Activated T-helper 2 cell treated with anti-CD3 and anti-CD28 coated beads, Interferon-gamma antibody, Interleukin-2, Interleukin-4, amounts not matched to agents 10 μg/mL and 5 μg/mL and 100 μg/mL, durations not matched to agents 14 hours and 24 hours and 36 hours (primary cell): Measurements from ENCODE around the gene ALK. TPM values are rescaled to one million over a fixed set of nuclear protein-coding genes. Genes with fewer than 3 reads are reported as not detected.

Experiments
- DNase-seq: peaks from one replicate; pipeline ENCODE4 v3.0.0; 2021; ENCODE audit warnings: low spot score
- H3K27ac Mint-ChIP-seq: one replicate; pipeline ENCODE4 v1.8.0; 2021; ENCODE audit warnings: mixed read lengths
- H3K27me3 Mint-ChIP-seq: one replicate; pipeline ENCODE4 v1.8.0; 2021; ENCODE audit warnings: low read depth, mixed read lengths
- H3K36me3 Mint-ChIP-seq: one replicate; pipeline ENCODE4 v1.8.0; 2021; ENCODE audit warnings: low read depth, mixed read lengths
- H3K4me1 Mint-ChIP-seq: one replicate; pipeline ENCODE4 v1.8.0; 2021; ENCODE audit warnings: low read depth, mixed read lengths
- H3K4me3 Mint-ChIP-seq: one replicate; pipeline ENCODE4 v1.8.0; 2021; ENCODE audit warnings: low read depth, mild to moderate bottlenecking, moderate library complexity, mixed read lengths
- H3K9me3 Mint-ChIP-seq: one replicate; pipeline ENCODE4 v1.8.0; 2021; ENCODE audit warnings: mixed read lengths
- intact Hi-C: fragments of 100-400 bp; cut with micrococcal nuclease; formaldehyde crosslinking; loops from one replicate; pipeline ENCODE4 v1.15.1; 2023
- total RNA-seq: library from RNA; stranded (reverse); gene quantifications from 2 replicates; pipeline ENCODE4 v1.2.3, GENCODE V29; 2022

The ALK gene
- total RNA-seq, 1 donor from 2014 or later: not detected

DNA sequence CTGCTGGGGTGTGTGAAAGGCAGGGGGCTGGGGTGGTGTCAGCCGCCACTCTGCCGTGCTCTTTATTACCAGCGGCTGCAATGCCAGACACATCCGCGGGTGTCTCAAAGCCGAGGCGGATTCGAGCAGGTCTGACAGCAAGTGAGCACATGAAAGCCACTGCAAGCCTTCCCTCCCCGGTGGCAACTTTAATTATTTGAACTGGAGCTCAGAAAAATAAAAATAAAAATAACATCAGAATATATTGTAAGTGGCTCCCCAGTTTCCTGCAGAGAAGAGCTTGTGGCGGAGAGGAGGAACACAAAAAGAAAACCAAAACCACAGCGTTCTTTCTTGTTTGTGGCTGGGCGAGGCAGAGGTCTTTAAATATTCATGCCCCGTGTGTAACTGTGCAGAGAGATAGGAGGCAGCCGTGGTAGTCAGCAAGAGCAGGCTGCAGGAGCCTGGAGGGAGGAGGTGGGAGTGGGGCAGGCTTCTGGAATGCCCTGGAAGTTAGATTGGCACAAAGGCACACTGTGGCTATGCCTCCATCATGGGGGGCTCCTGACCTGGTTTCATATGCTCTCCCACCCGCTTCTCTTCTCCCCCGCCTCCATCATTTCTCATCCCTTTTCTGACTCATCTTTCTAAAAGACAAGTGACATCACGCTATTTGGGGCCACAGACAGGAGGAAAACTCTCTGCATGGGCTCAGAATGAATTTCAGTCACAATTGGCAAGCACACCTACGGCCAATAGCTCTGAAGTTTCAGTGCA is 606.4 kb downstream of the ALK start:
- Mint-ChIP-seq H3K9me3 (no peaks in the 10 kb centered on the region), H3K27ac (peak overlapping the region; percentile 76)
- intact Hi-C loops: loop anchor here (2.0 to 10.0 kb wide), 2 partner anchors 198 to 530 kb away; no protein-coding TSS in a partner anchor

DNA sequence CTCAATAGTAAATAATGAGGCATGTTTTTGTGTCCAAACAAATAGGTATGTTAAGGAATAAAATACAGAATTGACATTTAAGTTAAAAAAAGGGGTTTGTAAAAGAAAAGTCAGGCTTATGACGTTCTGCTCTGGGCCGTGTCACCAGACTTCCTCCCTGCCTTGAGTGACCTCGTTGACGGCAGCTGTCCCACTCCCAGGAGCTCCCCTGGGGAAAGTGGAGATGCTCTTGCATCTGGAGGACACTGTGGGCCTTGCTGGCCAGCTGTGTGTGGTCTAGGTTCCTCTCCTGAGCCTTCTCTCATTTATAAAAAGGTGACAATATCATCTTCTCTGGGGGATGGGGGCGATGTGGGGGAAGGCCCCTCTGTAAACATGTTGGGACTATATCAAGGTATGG is 609.9 kb downstream of the ALK start:
- no peaks in the 10 kb centered on the region for H3K36me3 Mint-ChIP-seq
- no peak for DNase-seq
- H3K9me3 Mint-ChIP-seq: no peaks in the 10 kb centered on the region
- peaks cover 27% of the 10 kb centered on the region for H3K27me3 Mint-ChIP-seq
- peaks cover 31% of the 10 kb centered on the region for H3K4me1 Mint-ChIP-seq
- intact Hi-C loops: loop anchor here (10.0 kb wide), 1 partner anchor 533 kb away; no protein-coding TSS in a partner anchor
- no peak overlapping the region for H3K27ac Mint-ChIP-seq
- H3K4me3 Mint-ChIP-seq: no peak overlapping the region

More for the DNA sequence above, 606.4 kb downstream of the ALK start:
- peak; percentile 59 for DNase-seq
- Mint-ChIP-seq H3K4me1 (peaks cover 45% of the 10 kb centered on the region), H3K27me3 (peaks cover 1% of the 10 kb centered on the region), H3K4me3 (peak overlapping the region; percentile 63), H3K36me3 (no peaks in the 10 kb centered on the region)

DNA sequence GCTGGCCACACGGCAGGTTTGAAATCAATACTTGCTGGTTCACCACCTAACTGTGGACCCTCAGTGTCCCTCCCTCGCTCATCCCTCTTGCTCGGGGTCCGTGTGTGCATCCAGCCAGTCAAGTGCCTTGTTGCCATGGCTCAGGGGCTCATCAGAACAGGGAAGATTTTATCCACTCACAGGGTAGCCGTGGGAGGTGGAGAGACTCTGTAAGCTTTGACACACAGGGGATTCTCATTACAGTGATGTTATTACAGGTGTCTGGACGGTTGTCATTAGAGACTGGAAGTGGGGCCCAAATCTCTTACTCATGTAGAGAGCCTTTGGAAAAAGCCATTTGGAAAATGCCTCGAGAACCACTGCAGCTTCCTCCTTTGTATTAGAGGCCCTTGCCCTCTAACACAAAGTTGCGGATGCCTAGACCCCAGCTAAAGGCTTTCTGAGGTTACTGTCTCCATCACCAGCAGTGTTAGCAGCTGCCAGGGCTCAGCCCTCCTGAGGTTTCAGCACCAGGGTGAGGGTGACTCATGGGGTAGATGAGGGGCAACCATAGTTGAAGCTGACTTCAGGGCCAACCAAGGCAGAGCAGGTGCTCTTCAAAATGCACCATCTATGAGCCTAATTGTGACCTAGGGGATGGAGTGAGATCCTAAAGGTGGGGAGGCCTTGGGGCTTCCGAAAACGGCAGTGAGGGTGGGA is 610.6 kb downstream of the ALK start:
- DNase-seq: no peak
- H3K4me1 Mint-ChIP-seq: peaks cover 30% of the 10 kb centered on the region
- no peaks in the 10 kb centered on the region for H3K36me3 Mint-ChIP-seq
- peaks cover 32% of the 10 kb centered on the region for H3K27me3 Mint-ChIP-seq
- intact Hi-C loops: loop anchor here (10.0 kb wide), 1 partner anchor 534 kb away; no protein-coding TSS in a partner anchor
- no peak overlapping the region for H3K4me3 Mint-ChIP-seq
- H3K9me3 Mint-ChIP-seq: no peaks in the 10 kb centered on the region
- H3K27ac Mint-ChIP-seq: no peak overlapping the region

DNA sequence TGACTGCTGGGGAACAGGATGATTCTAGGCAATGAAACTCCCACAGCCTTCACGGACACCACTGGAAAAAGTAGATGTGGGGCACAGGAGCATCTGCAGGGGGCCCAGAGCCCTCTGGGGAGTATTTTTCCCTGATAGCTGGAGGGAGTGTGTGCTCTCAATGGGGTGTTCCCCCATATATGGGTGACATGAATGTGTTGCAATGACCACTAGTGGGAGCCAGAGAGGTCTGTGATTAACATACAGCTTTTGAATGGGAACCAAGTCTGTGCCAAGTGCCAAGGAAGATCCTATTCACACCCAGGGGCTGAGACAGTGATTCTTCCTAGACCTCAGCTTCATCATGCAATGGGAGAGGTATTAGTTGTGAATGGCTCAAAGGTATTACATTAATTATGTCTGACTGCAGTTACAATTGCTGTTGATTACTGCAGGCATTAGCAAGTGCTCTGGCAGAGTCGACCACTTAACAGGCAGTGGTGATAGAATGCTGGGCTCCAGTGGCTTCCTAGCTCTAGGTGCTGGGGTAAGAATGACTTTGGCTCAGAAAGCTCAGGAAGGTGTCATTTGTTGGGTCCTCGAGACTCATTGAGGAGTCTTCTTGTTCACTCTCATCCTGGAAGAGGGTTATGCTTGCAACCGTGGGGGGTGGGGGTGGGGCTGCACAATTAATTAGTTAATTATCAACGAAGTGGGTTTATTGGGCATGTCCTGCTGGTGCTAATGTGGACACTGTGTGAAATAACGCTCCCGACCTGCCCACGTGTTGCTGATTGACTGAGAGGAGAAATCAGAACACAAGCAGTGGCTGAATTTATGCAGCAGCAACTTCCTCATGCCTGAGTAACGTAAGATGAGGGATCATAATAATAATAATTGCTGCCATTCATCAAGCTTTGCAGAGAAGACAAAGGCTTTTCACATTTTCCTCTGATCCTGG is 612.0 kb downstream of the ALK start:
- Mint-ChIP-seq H3K9me3 (no peaks in the 10 kb centered on the region), H3K36me3 (no peaks in the 10 kb centered on the region), H3K4me1 (peaks cover 19% of the 10 kb centered on the region), H3K27ac (no peak overlapping the region), H3K4me3 (no peak overlapping the region), H3K27me3 (peaks cover 36% of the 10 kb centered on the region)
- intact Hi-C loops: loop anchor here (10.0 kb wide), 1 partner anchor 535 kb away; no protein-coding TSS in a partner anchor
- peak; percentile 31 for DNase-seq

DNA sequence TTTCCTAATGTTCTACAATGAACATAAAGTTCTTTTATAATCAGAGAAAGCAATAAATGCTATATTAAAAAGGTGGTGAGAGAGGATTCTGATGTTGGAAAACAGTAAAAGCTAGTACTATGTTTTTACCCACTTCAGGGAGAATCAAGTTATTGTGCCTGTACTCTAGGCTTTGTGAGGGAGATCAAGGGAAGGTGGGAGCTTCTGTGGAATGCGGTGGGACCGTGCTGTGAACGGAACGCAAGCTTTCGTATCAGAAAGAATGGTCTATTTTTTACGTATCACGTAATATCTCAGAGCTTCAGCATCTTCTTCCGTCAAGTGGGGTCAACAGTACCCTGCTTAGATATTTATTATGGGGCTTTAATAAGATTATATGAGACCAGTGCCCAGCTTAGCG is 613.0 kb downstream of the ALK start:
- peaks cover 36% of the 10 kb centered on the region for H3K27me3 Mint-ChIP-seq
- intact Hi-C loops: no loop called here
- no peaks in the 10 kb centered on the region for H3K9me3 Mint-ChIP-seq
- H3K4me1 Mint-ChIP-seq: peaks cover 11% of the 10 kb centered on the region
- H3K27ac Mint-ChIP-seq: no peak overlapping the region
- DNase-seq: no peak
- no peaks in the 10 kb centered on the region for H3K36me3 Mint-ChIP-seq
- no peak overlapping the region for H3K4me3 Mint-ChIP-seq

DNA sequence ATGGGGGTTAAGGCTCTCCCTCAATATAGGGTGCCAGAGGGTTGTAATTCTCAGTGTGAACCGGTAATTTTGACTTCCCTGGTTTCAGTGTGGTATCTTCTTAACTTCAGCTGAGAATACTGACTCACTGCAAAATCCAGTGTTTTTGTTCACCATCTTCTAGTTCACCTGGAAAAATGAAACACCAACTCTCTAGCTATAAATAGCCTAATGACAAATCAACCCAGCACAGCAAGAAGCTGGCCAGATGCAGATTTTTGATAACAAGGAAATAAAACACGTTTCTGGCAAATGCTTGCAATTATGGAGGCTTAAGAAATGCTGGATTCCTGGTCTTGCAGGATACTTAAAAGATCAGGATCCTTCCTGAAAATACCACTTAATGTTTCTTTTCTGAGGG is 613.9 kb downstream of the ALK start:
- intact Hi-C loops: no loop called here
- H3K27ac Mint-ChIP-seq: no peak overlapping the region
- H3K4me3 Mint-ChIP-seq: no peak overlapping the region
- H3K9me3 Mint-ChIP-seq: no peaks in the 10 kb centered on the region
- no peak for DNase-seq
- H3K27me3 Mint-ChIP-seq: peaks cover 38% of the 10 kb centered on the region
- H3K36me3 Mint-ChIP-seq: no peaks in the 10 kb centered on the region
- H3K4me1 Mint-ChIP-seq: peaks cover 7% of the 10 kb centered on the region

DNA sequence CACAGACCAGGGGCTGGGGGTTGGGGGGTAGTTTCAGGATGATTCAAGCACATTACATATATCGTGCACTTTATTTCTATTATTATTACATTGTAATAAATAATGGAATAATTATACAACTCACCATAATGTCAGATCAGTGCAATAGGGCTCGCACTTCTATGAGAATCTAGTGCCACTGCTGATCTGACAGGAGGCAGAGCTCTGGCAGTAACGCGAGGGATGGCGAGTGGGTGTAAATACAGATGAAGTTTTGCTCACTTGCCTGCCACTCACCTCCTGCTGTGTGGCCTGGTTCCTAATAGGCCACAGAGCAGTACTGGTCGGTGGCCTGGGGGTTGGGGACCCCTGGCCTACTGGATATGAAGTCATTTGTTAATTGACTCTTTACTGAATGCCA is 615.6 kb downstream of the ALK start:
- DNase-seq: no peak
- Mint-ChIP-seq H3K27ac (no peak overlapping the region), H3K27me3 (peaks cover 45% of the 10 kb centered on the region), H3K4me3 (no peak overlapping the region), H3K9me3 (no peaks in the 10 kb centered on the region), H3K4me1 (peaks cover 4% of the 10 kb centered on the region), H3K36me3 (no peaks in the 10 kb centered on the region)
- intact Hi-C loops: no loop called here

DNA sequence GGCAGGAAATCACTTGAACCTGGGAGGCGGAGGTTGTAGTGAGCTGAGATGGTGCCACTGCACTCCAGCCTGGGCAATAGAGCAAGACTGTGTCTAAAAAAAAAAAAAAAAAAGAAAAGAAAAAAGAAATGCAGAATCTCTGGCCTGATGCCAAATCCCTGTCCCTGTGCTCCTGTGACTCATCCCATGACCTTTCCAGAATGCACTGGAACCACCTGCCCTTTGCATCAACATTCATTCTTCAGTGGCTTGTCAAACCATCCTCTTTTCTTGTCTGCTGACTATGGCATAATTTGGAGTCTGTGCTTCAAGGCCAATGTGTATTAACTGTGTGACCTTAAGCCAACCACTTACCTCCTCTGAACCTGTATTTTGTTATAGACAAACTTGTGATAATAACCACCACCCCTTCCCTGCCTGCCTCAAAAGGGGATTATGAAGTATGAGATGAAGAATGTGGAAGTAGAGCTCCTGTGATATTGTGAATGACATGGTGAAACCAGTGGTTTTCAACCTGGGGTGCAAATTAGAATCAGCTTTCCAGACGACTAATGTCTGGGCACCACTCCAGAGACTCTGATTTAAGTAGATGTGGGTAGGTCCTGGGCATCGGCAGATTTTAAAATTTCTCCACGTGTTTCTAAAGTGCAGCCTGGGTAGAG is 616.9 kb downstream of the ALK start:
- no peak overlapping the region for H3K27ac Mint-ChIP-seq
- no peak overlapping the region for H3K4me3 Mint-ChIP-seq
- peaks cover 4% of the 10 kb centered on the region for H3K4me1 Mint-ChIP-seq
- no peak for DNase-seq
- intact Hi-C loops: no loop called here
- H3K36me3 Mint-ChIP-seq: no peaks in the 10 kb centered on the region
- peaks cover 43% of the 10 kb centered on the region for H3K27me3 Mint-ChIP-seq
- H3K9me3 Mint-ChIP-seq: no peaks in the 10 kb centered on the region

DNA sequence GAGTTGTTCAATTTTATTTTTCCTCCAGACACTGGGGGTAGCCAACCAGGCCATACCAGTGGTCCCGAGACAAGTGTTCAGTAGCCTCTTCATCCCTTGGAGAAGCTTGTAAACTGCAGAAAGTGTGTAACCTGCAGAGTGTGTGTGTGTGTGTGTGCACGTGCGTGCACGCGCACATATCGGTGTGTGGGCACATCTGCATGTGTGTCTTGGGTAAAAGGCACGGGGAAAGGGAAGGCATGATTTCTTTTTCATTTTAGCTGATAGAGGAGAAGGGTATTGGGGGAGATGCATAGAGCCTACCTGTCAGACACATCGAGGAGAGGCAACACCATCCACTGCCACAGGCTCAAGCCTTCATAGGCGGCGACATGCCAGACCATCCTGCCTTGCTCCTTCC is 624.8 kb downstream of the ALK start:
- Mint-ChIP-seq H3K9me3 (no peaks in the 10 kb centered on the region), H3K4me3 (no peak overlapping the region), H3K27me3 (peaks cover 18% of the 10 kb centered on the region), H3K36me3 (no peaks in the 10 kb centered on the region), H3K4me1 (no peaks in the 10 kb centered on the region), H3K27ac (no peak overlapping the region)
- intact Hi-C loops: no loop called here
- no peak for DNase-seq

DNA sequence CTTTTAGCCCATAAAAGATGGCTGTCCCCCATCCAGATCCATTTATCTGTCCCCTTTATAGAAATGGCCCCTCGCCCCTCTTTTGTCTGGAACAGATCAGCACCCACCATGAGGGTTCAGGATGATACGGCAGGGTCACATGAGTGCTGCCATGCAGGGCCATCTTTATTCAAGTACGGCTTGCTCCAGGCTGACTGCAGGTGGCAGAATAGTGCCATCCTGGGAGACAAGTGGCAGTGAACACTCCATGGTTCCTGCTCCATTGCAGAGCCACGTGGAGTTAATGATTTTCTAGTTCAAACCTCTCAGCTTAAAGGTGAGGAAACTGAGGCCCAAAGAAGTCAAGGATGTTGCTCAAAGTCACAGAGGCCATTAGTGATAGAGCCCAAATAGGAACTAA is 625.5 kb downstream of the ALK start:
- Mint-ChIP-seq H3K36me3 (no peaks in the 10 kb centered on the region), H3K4me3 (no peak overlapping the region), H3K27me3 (peaks cover 16% of the 10 kb centered on the region), H3K27ac (no peak overlapping the region), H3K4me1 (no peaks in the 10 kb centered on the region), H3K9me3 (no peaks in the 10 kb centered on the region)
- DNase-seq: no peak
- intact Hi-C loops: no loop called here

DNA sequence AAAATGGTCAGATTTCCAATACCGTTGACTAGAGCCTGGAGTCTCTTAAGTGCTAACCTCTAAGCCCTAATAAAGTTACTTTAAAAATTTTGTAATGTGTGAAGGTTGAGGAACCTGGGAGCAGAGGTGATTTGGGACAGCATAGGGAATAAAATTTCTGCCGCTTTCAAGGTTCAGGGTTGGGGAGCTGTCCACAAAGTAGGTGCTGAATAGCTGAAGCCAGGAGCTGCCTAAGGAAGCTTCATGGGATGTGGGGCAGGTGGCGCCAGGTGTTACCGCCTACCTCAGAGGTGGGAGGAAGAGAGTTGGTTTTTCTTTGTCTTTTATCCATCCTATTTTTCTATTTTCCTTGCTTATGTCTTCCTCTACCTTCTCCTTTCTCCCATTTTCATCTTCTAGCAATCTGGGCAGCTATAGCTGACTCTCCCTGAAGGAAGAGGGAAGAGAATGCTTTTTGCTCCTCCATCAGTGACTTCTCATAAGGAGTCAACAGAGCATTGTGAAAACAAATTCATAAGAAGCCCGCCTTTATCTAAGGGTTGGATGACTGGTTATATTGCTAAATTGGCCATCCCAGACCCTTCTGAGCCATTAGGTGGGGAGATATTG is 627.5 kb downstream of the ALK start:
- H3K36me3 Mint-ChIP-seq: no peaks in the 10 kb centered on the region
- H3K9me3 Mint-ChIP-seq: no peaks in the 10 kb centered on the region
- intact Hi-C loops: no loop called here
- H3K27ac Mint-ChIP-seq: no peak overlapping the region
- H3K4me3 Mint-ChIP-seq: no peak overlapping the region
- DNase-seq: no peak
- H3K27me3 Mint-ChIP-seq: peaks cover 12% of the 10 kb centered on the region
- no peaks in the 10 kb centered on the region for H3K4me1 Mint-ChIP-seq
